ENCODE results near the gene C6orf141. TPM values are rescaled to one million over a fixed set of nuclear protein-coding genes. Genes with fewer than 3 reads are reported as not detected.

The C6orf141 gene
- total and polyA plus RNA-seq, 2 of the 13 experiments (the other 11 are each of a cell fraction or from before 2014, with no cell fraction given) = 0.07 TPM; not detected in 1

DNA sequence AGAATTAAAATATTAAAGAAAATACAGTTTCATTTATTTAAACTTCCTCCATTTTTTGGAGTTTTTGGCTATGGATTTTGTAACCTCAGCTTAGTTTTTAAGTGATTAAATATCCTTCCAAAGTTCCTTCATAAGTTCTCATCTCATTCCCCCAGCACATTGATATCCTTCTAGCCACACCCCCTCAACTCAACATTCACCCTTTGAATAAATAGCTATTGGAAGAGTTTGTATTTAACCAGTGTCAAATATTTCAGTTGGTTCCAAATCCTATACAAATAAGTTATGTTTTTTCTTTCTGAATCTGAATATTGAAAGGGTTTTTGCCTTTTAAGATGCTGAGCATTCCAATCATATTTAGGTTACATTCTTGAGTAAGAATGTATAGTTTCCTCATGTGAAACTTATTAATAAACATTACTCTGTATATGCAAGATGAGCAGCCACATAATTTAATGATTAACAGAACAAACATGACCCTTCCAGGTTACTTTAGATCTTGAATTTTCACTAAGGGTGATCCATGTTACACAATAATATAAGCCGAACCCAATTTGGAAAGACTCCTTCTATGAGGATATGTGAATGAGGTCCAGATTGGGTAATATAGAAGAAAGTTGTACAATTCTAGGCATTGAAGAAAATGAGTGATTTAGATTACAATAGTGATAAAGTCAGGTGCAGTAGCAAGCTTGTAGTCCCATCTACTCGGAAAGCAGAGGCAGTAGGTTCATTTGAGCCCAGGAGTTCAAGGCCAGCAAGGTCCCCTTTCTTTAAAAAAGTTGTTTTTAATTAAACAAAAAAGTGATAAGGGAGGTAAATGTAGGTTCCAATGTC lies 37.1 kb upstream of the C6orf141 start (continued):
- TF ChIP-seq TBX2 (CRISPR knock-in tag; IDR thresholded peaks at IDR 0.05; ENCODE audit: borderline replicate concordance) (peak; percentile 41; the same call in 1 of the 2 replicates), NR2C2 (CRISPR knock-in tag; IDR thresholded peaks at IDR 0.05; ENCODE audit: borderline replicate concordance) (no peak; the same call in 1 of the 2 replicates), ISL2 (CRISPR knock-in tag; IDR thresholded peaks at IDR 0.05) (peak; percentile 85), GATAD2A (CRISPR knock-in tag; IDR thresholded peaks at IDR 0.05) (peak; percentile 67), ZIK1 (CRISPR knock-in tag; IDR thresholded peaks at IDR 0.05; ENCODE audit: borderline replicate concordance, low read depth) (no peak), MTF1 (CRISPR knock-in tag; IDR thresholded peaks at IDR 0.05) (no peak), ZNF557 (CRISPR knock-in tag; IDR thresholded peaks at IDR 0.05) (no peak), JUND (CRISPR knock-in tag; IDR thresholded peaks at IDR 0.05) (no peak), FOXJ3 (CRISPR knock-in tag; IDR thresholded peaks at IDR 0.05; ENCODE audit: borderline replicate concordance) (peak; percentile 76; the same call in 1 of the 2 replicates), ZSCAN20 (CRISPR knock-in tag; IDR thresholded peaks at IDR 0.05; ENCODE audit: borderline replicate concordance) (0 out of 2 replicates have a peak, but pooled peaks have one; percentile 30), ZNF766 (CRISPR knock-in tag; IDR thresholded peaks at IDR 0.05; ENCODE audit: borderline replicate concordance) (no peak), MIXL1 (CRISPR knock-in tag; IDR thresholded peaks at IDR 0.05) (peak; percentile 74; the same call in 1 of the 2 replicates), PCBP1 (IDR thresholded peaks at IDR 0.05; ENCODE audit: borderline replicate concordance, low read depth, low read length) (no peak), HDAC1 (CRISPR knock-in tag; IDR thresholded peaks at IDR 0.05) (0 out of 2 replicates have a peak, but pooled peaks have one; percentile 6), ZNF615 (CRISPR knock-in tag; IDR thresholded peaks at IDR 0.05; ENCODE audit: borderline replicate concordance) (no peak), NFE2 (CRISPR knock-in tag; IDR thresholded peaks at IDR 0.05) (no peak), ZNF234 (CRISPR knock-in tag; conservative IDR thresholded peaks at IDR 0.05) (no peak), ZFP82 (CRISPR knock-in tag; IDR thresholded peaks at IDR 0.05; ENCODE audit: borderline replicate concordance) (no peak), ATF1 (CRISPR knock-in tag; IDR thresholded peaks at IDR 0.05) (0 out of 2 replicates have a peak, but pooled peaks have one; percentile 35)
- TF ChIP-seq, protein P1, sequence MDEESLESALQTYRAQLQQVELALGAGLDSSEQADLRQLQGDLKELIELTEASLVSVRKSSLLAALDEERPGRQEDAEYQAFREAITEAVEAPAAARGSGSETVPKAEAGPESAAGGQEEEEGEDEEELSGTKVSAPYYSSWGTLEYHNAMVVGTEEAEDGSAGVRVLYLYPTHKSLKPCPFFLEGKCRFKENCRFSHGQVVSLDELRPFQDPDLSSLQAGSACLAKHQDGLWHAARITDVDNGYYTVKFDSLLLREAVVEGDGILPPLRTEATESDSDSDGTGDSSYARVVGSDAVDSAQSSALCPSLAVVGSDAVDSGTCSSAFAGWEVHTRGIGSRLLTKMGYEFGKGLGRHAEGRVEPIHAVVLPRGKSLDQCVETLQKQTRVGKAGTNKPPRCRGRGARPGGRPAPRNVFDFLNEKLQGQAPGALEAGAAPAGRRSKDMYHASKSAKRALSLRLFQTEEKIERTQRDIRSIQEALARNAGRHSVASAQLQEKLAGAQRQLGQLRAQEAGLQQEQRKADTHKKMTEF (CRISPR knock-in tag; IDR thresholded peaks at IDR 0.05) = peak; percentile 38; the same call in 1 of the 2 replicates
- TF ChIP-seq, protein P2, sequence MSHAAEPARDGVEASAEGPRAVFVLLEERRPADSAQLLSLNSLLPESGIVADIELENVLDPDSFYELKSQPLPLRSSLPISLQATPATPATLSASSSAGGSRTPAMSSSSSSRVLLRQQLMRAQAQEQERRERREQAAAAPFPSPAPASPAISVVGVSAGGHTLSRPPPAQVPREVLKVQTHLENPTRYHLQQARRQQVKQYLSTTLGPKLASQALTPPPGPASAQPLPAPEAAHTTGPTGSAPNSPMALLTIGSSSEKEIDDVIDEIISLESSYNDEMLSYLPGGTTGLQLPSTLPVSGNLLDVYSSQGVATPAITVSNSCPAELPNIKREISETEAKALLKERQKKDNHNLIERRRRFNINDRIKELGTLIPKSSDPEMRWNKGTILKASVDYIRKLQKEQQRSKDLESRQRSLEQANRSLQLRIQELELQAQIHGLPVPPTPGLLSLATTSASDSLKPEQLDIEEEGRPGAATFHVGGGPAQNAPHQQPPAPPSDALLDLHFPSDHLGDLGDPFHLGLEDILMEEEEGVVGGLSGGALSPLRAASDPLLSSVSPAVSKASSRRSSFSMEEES (CRISPR knock-in tag; IDR thresholded peaks at IDR 0.05) = no peak; the same call in 1 of the 2 replicates
- TF ChIP-seq, protein P3, sequence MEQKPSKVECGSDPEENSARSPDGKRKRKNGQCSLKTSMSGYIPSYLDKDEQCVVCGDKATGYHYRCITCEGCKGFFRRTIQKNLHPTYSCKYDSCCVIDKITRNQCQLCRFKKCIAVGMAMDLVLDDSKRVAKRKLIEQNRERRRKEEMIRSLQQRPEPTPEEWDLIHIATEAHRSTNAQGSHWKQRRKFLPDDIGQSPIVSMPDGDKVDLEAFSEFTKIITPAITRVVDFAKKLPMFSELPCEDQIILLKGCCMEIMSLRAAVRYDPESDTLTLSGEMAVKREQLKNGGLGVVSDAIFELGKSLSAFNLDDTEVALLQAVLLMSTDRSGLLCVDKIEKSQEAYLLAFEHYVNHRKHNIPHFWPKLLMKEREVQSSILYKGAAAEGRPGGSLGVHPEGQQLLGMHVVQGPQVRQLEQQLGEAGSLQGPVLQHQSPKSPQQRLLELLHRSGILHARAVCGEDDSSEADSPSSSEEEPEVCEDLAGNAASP (CRISPR knock-in tag; IDR thresholded peaks at IDR 0.05; ENCODE audit: borderline replicate concordance) = 0 out of 2 replicates have a peak, but pooled peaks have one; percentile 63
- TF ChIP-seq, protein P4, sequence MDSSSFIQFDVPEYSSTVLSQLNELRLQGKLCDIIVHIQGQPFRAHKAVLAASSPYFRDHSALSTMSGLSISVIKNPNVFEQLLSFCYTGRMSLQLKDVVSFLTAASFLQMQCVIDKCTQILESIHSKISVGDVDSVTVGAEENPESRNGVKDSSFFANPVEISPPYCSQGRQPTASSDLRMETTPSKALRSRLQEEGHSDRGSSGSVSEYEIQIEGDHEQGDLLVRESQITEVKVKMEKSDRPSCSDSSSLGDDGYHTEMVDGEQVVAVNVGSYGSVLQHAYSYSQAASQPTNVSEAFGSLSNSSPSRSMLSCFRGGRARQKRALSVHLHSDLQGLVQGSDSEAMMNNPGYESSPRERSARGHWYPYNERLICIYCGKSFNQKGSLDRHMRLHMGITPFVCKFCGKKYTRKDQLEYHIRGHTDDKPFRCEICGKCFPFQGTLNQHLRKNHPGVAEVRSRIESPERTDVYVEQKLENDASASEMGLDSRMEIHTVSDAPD (CRISPR knock-in tag; IDR thresholded peaks at IDR 0.05) = no peak

All from HepG2 (cell line).